Vagina (tissue), 2 donors: ENCODE measurements around the gene KREMEN2. TPM values are rescaled to one million over a fixed set of nuclear protein-coding genes. Genes with fewer than 3 reads are reported as not detected.

Source experiments
- DNase-seq, 2 donors: peaks; one replicate each; pipeline ENCODE4 v3.0.0-alpha.2; 2017; ENCODE audit errors: extremely low spot score in 2 of 2
- H3K27ac ChIP-seq: fragments of 200-600 bp; sonication (generic); one replicate; pipeline ENCODE4 v1.5.1; 2019
- H3K27me3 ChIP-seq: fragments of 200-600 bp; sonication (generic); one replicate; pipeline ENCODE4 v1.5.1; 2019
- H3K36me3 ChIP-seq, 2 donors: fragments of 200-600 bp; sonication (generic); one replicate each; pipeline ENCODE4 v1.5.1; 2017 to 2019
- H3K4me1 ChIP-seq: fragments of 200-600 bp; sonication (generic); one replicate; pipeline ENCODE4 v1.5.1; 2019
- H3K4me3 ChIP-seq, 2 donors: fragments of 200-600 bp; sonication (generic); 1 replicate in 1 of 2; 2 replicates in 1 of 2; pipeline ENCODE4 v1.5.1; 2016 to 2019
- H3K9me3 ChIP-seq: fragments of 200-600 bp; sonication (generic); one replicate; pipeline ENCODE4 v1.5.1; 2019
- POLR2A ChIP-seq, 2 donors: fragments of 450-650 bp; IDR thresholded peaks; one replicate each; pipeline ENCODE4 v1.6.1; 2017; ENCODE audit warnings: antibody characterized with exemption in 2 of 2, mild to moderate bottlenecking in 2 of 2, moderate library complexity in 2 of 2
- POLR2AphosphoS5 ChIP-seq, 2 donors: sonication (generic); formaldehyde crosslinking; IDR thresholded peaks; one replicate each; pipeline ENCODE4 v1.9.0; 2017; ENCODE audit warnings: antibody characterized with exemption in 2 of 2, mild to moderate bottlenecking in 2 of 2, low read depth in 1 of 2; ENCODE audit not compliant: insufficient read depth in 1 of 2
- intact Hi-C: fragments of 100-400 bp; cut with DNase I; formaldehyde crosslinking; loops from one replicate; pipeline ENCODE4 v1.15.1; 2023
- small RNA-seq: library from RNA; depleted of rRNA; stranded (forward); fragments of <200 nt; gene quantifications from one replicate; pipeline ENCODE3, GENCODE V24; 2016
- total RNA-seq: library from RNA; depleted of rRNA; stranded (reverse); fragments of >200 nt; gene quantifications from one replicate; pipeline ENCODE4 v1.2.3, GENCODE V29; 2016
- TF ChIP-seq, protein P1 (sequence below), 3 experiments: fragments of 450-650 bp in 2 of 3; fragments of 200-600 bp in 1 of 3; sonication (generic) in 1 of 3; IDR thresholded peaks; one replicate each; pipeline ENCODE4 v1.5.1; 2017 to 2019; ENCODE audit warnings: antibody characterized with exemption in 3 of 3, mild to moderate bottlenecking in 2 of 3, moderate library complexity in 2 of 3

The KREMEN2 gene
- total RNA-seq, 1 donor from 2014 or later: not detected

DNA sequence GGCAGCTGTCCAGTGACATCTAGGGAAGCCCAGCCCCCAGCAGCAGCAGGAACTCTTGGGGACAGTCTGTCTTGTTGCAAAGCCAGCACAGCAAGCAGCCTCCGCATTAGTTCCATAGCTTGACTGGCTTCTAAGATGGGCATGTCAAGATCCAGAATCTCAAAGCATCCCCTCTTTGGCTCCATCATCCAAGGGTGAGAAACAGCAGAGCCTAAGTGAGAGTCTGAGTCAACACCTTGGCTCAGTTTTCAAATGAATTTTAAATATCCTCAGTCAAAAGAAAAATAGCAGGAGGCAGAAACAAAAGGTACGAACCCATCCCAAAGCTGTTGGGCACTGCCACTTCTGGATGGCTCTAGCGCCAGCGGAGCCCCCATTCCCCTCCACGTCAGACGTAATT, 50.9 kb downstream of the KREMEN2 start:
- H3K36me3 ChIP-seq: no peaks in the 10 kb centered on the region
- DNase-seq: no peak
- peaks cover 5% of the 10 kb centered on the region for H3K4me1 ChIP-seq
- intact Hi-C loops: no loop called here
- TF ChIP-seq POLR2A (IDR thresholded peaks at IDR 0.05) (no peak), POLR2AphosphoS5 (IDR thresholded peaks at IDR 0.05; ENCODE audit: insufficient read depth in 1 of 2, low read depth in 1 of 2) (no peak)
- TF ChIP-seq, protein P1, sequence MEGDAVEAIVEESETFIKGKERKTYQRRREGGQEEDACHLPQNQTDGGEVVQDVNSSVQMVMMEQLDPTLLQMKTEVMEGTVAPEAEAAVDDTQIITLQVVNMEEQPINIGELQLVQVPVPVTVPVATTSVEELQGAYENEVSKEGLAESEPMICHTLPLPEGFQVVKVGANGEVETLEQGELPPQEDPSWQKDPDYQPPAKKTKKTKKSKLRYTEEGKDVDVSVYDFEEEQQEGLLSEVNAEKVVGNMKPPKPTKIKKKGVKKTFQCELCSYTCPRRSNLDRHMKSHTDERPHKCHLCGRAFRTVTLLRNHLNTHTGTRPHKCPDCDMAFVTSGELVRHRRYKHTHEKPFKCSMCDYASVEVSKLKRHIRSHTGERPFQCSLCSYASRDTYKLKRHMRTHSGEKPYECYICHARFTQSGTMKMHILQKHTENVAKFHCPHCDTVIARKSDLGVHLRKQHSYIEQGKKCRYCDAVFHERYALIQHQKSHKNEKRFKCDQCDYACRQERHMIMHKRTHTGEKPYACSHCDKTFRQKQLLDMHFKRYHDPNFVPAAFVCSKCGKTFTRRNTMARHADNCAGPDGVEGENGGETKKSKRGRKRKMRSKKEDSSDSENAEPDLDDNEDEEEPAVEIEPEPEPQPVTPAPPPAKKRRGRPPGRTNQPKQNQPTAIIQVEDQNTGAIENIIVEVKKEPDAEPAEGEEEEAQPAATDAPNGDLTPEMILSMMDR (IDR thresholded peaks at IDR 0.05): no peak
- no peak overlapping the region for H3K27ac ChIP-seq
- H3K9me3 ChIP-seq: no peaks in the 10 kb centered on the region
- peaks cover 16% of the 10 kb centered on the region for H3K27me3 ChIP-seq
- H3K4me3 ChIP-seq: no peak overlapping the region

DNA sequence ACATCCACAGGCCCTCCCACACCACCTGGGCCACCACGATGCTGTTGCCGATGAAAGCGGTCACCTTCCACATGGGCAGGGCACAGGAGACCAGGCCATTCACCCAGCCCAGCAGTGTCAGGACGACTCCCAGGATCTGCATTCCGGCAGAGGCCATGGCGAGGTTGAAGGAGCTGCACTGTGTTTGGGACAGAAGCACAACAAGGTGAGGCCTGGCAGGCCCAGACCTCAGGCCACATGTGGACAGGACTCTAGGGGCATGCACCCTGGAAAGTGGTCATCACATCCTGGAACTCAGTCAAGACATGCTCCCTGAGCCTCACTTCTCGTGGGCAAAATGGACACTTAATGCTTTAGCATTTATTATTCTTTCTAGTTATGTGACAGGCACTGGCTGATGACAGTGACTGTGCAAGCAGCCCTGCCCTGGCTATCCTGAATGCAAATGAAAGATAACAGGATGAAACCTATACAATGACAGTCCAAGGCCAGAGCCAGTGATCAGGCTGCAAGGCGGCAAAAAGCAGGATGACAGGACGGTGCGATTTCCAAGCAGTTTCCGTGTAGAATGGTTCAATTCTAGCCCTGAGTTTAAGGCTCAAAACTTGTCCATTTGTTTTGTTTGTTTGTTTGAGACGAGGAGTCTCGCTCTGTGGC, 51.9 kb downstream of the KREMEN2 start:
- Histone ChIP-seq H3K27ac (no peak overlapping the region), H3K4me3 (no peak overlapping the region), H3K9me3 (no peaks in the 10 kb centered on the region), H3K36me3 (no peaks in the 10 kb centered on the region), H3K4me1 (peaks cover 12% of the 10 kb centered on the region), H3K27me3 (peaks cover 16% of the 10 kb centered on the region)
- intact Hi-C loops: no loop called here
- TF ChIP-seq, protein P1 (IDR thresholded peaks at IDR 0.05): no peak
- TF ChIP-seq POLR2A (IDR thresholded peaks at IDR 0.05) (no peak), POLR2AphosphoS5 (IDR thresholded peaks at IDR 0.05; ENCODE audit: insufficient read depth in 1 of 2, low read depth in 1 of 2) (no peak)
- DNase-seq: no peak

DNA sequence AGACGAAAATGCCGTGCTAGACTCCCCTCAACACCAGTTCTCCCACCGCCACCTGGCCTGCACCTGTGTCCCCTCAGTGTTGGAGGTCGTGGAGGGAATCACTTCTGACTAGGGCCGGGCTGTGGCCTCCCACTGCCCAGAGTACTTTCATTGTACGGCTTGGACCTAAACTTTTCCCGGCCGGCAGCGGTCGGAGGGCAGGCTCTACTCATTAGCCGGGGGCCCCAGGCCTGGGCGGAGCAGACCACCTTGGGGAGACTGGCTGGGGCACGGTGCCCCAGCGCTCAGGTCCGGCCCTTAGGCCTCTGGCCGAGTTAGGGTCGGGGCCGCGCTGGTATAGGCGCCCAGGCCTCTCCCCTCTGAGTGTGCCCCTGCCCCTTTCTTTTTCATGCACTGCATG, 53.3 kb downstream of the KREMEN2 start:
- no peak overlapping the region for H3K4me3 ChIP-seq
- TF ChIP-seq, protein P1 (IDR thresholded peaks at IDR 0.05): no peak
- TF ChIP-seq POLR2A (IDR thresholded peaks at IDR 0.05) (no peak), POLR2AphosphoS5 (IDR thresholded peaks at IDR 0.05; ENCODE audit: insufficient read depth in 1 of 2, low read depth in 1 of 2) (no peak)
- no peaks in the 10 kb centered on the region for H3K9me3 ChIP-seq
- intact Hi-C loops: no loop called here
- H3K27me3 ChIP-seq: peaks cover 9% of the 10 kb centered on the region
- H3K27ac ChIP-seq: no peak overlapping the region
- peaks cover 26% of the 10 kb centered on the region for H3K4me1 ChIP-seq
- H3K36me3 ChIP-seq: no peaks in the 10 kb centered on the region
- no peak for DNase-seq

Small RNA genes lying within 50 kb of the gene (small RNA-seq; reads per million reads assigned to genes)
- not detected for gene LINC00514

Other genes with a start within 250 kb of the KREMEN2 start
- gene PRSS27, start 244.1 kb upstream of the KREMEN2 start, total RNA-seq: 61.6 TPM
- 534 TPM for gene SRRM2, start 211.6 kb upstream of the KREMEN2 start, total RNA-seq
- gene ELOB, start 187.0 kb upstream of the KREMEN2 start, total RNA-seq: 530 TPM
- gene PRSS33, start 176.7 kb upstream of the KREMEN2 start, total RNA-seq: not detected
- not detected for gene PRSS41, start 165.8 kb upstream of the KREMEN2 start, total RNA-seq
- gene PRSS21, start 147.0 kb upstream of the KREMEN2 start, total RNA-seq: not detected
- 11.3 TPM for gene ZG16B, start 134.0 kb upstream of the KREMEN2 start, total RNA-seq
- 38.8 TPM for gene PRSS22, start 106.1 kb upstream of the KREMEN2 start, total RNA-seq
- gene FLYWCH2, start 81.1 kb upstream of the KREMEN2 start, total RNA-seq: 65.1 TPM
- gene FLYWCH1, start 52.3 kb upstream of the KREMEN2 start, total RNA-seq: 32.9 TPM
- 2.7 TPM for gene PAQR4, start 5.1 kb downstream of the KREMEN2 start, total RNA-seq
- gene PKMYT1, start 16.2 kb downstream of the KREMEN2 start, total RNA-seq: 6.9 TPM
- gene CLDN9, start 48.6 kb downstream of the KREMEN2 start, total RNA-seq: not detected
- not detected for gene CLDN6, start 53.9 kb downstream of the KREMEN2 start, total RNA-seq
- 12.3 TPM for gene TNFRSF12A, start 56.1 kb downstream of the KREMEN2 start, total RNA-seq
- gene HCFC1R1, start 59.7 kb downstream of the KREMEN2 start, total RNA-seq: 39.0 TPM
- gene THOC6, start 59.8 kb downstream of the KREMEN2 start, total RNA-seq: 22.6 TPM
- 52.5 TPM for gene BICDL2, start 72.7 kb downstream of the KREMEN2 start, total RNA-seq
- gene MMP25, start 82.3 kb downstream of the KREMEN2 start, total RNA-seq: 0.25 TPM
- 13.0 TPM for gene IL32, start 101.4 kb downstream of the KREMEN2 start, total RNA-seq
- not detected for gene ZSCAN10, start 135.0 kb downstream of the KREMEN2 start, total RNA-seq
- gene ZNF205, start 148.3 kb downstream of the KREMEN2 start, total RNA-seq: 14.2 TPM
- gene ZNF213, start 170.8 kb downstream of the KREMEN2 start, total RNA-seq: 7.6 TPM
- not detected for gene OR1F1, start 223.9 kb downstream of the KREMEN2 start, total RNA-seq